Astrocyte (in vitro differentiated cells and primary cell): Measurements from ENCODE around the gene BPTF. TPM values are rescaled to one million over a fixed set of nuclear protein-coding genes. Genes with fewer than 3 reads are reported as not detected.
"Not testable (repeated sequence)": the region's sequence is repeated elsewhere in the genome, so short reads cannot be mapped to it uniquely, and the experiment has no call there.

Experiments
- DNase-seq: peaks from one replicate; pipeline ENCODE4 v3.0.0-alpha.2; 2010; ENCODE audit warnings: low read depth
- FAIRE-seq: peaks from 2 replicates; lab custom pipeline; 2011; peaks lifted over from hg19 to GRCh38; lab: Jason Lieb, UNC
- H2AFZ ChIP-seq: 2 replicates; pipeline ENCODE4 v1.6.0; 2012; ENCODE audit warnings: low read depth, low read length, inconsistent platforms
- H3K27ac ChIP-seq: 2 replicates; pipeline ENCODE4 v1.5.1; 2011; ENCODE audit warnings: low read depth, low read length, inconsistent platforms
- H3K27me3 ChIP-seq: 2 replicates; pipeline ENCODE4 v1.6.0; 2011; ENCODE audit warnings: low read length, inconsistent platforms; ENCODE audit not compliant: insufficient read depth
- H3K36me3 ChIP-seq: 2 replicates; pipeline ENCODE4 v1.5.1; 2011; ENCODE audit warnings: low read length, inconsistent platforms; ENCODE audit not compliant: insufficient read depth
- H3K4me1 ChIP-seq: 2 replicates; pipeline ENCODE4 v1.5.1; 2011; ENCODE audit warnings: low read length, inconsistent platforms; ENCODE audit not compliant: insufficient read depth
- H3K4me2 ChIP-seq: 2 replicates; pipeline ENCODE4 v1.6.0; 2012; ENCODE audit warnings: low read length, inconsistent platforms
- H3K4me3 ChIP-seq: 2 replicates; pipeline ENCODE4 v1.5.1; 2011; ENCODE audit warnings: low read depth, mild to moderate bottlenecking, low read length, inconsistent platforms; ENCODE audit not compliant: insufficient read depth
- H3K79me2 ChIP-seq: 2 replicates; pipeline ENCODE4 v1.6.0; 2012; ENCODE audit warnings: mild to moderate bottlenecking, low read length, inconsistent platforms; ENCODE audit not compliant: insufficient read depth
- H3K9ac ChIP-seq: 2 replicates; pipeline ENCODE4 v1.6.0; 2012; ENCODE audit warnings: mild to moderate bottlenecking, low read length, inconsistent platforms
- H3K9me3 ChIP-seq: 2 replicates; pipeline ENCODE4 v1.5.1; 2012; ENCODE audit warnings: low read depth, mild to moderate bottlenecking, low read length, inconsistent platforms; ENCODE audit not compliant: insufficient read depth
- H4K20me1 ChIP-seq: 2 replicates; pipeline ENCODE4 v1.6.0; 2012; ENCODE audit warnings: low read length, inconsistent platforms; ENCODE audit not compliant: insufficient read depth
- H3K27ac Mint-ChIP-seq: one replicate; pipeline ENCODE4 v1.8.0; 2021; ENCODE audit warnings: mild to moderate bottlenecking, mixed read lengths; ENCODE audit not compliant: unreplicated experiment
- H3K27me3 Mint-ChIP-seq: one replicate; pipeline ENCODE4 v1.8.0; 2021; ENCODE audit warnings: low read depth, mixed read lengths; ENCODE audit not compliant: unreplicated experiment
- H3K36me3 Mint-ChIP-seq: one replicate; pipeline ENCODE4 v1.8.0; 2021; ENCODE audit warnings: low read depth, mixed read lengths; ENCODE audit not compliant: unreplicated experiment
- H3K4me1 Mint-ChIP-seq: one replicate; pipeline ENCODE4 v1.8.0; 2021; ENCODE audit warnings: low read depth, mixed read lengths; ENCODE audit not compliant: unreplicated experiment
- H3K4me3 Mint-ChIP-seq: one replicate; pipeline ENCODE4 v1.8.0; 2021; ENCODE audit warnings: mild to moderate bottlenecking, moderate library complexity, mixed read lengths; ENCODE audit not compliant: unreplicated experiment
- H3K9me3 Mint-ChIP-seq: one replicate; pipeline ENCODE4 v1.8.0; 2021; ENCODE audit warnings: mild to moderate bottlenecking, mixed read lengths; ENCODE audit not compliant: unreplicated experiment
- CTCF ChIP-seq: IDR thresholded peaks from 2 replicates; pipeline ENCODE4 v1.5.1; 2011; ENCODE audit warnings: low read depth, mild to moderate bottlenecking, inconsistent platforms, low read length, moderate library complexity; ENCODE audit not compliant: insufficient read depth
- EZH2 ChIP-seq: IDR thresholded peaks from 2 replicates; pipeline ENCODE4 v1.6.1; 2012; ENCODE audit warnings: mild to moderate bottlenecking, low read length, inconsistent platforms; ENCODE audit not compliant: insufficient read depth
- total RNA-seq: library from RNA; stranded (reverse); gene quantifications from 2 replicates; pipeline ENCODE4 v1.2.1, GENCODE V29; 2021

BPTF gene
- total RNA-seq, 1 donor from 2014 or later: 72.7 TPM

DNA sequence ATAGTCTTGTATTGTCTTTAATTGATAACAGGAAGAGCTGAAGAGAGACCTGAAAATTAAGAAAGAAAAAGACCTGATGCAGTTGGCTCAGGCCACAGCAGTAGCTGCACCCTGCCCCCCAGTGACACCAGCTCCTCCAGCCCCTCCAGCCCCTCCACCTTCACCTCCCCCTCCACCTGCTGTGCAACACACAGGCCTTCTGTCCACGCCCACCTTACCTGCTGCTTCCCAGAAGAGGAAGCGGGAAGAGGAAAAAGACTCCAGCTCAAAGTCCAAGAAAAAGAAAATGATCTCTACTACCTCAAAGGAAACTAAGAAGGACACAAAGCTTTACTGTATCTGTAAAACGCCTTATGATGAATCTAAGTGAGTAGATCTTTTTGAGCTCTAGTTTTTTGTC is 134.2 kb downstream of the BPTF start:
- Histone ChIP-seq H3K36me3 (peaks cover 9% of the 10 kb centered on the region), H3K9me3 (no peaks in the 10 kb centered on the region), H3K4me3 (no peak overlapping the region), H3K27me3 (no peaks in the 10 kb centered on the region), H2AFZ (no peak overlapping the region), H4K20me1 (no peaks in the 10 kb centered on the region), H3K27ac (no peak overlapping the region), H3K4me2 (no peak overlapping the region), H3K9ac (no peak overlapping the region), H3K4me1 (no peaks in the 10 kb centered on the region), H3K79me2 (no peaks in the 10 kb centered on the region)
- Mint-ChIP-seq H3K36me3 (peaks cover 4% of the 10 kb centered on the region), H3K27ac (no peak overlapping the region), H3K27me3 (no peaks in the 10 kb centered on the region), H3K4me3 (no peak overlapping the region), H3K9me3 (no peaks in the 10 kb centered on the region), H3K4me1 (peaks cover 5% of the 10 kb centered on the region)
- FAIRE-seq (no peak), DNase-seq (no peak)
- TF ChIP-seq CTCF (no peak), EZH2 (no peak)

GRCh38 chr17:67960276-67960675 is 135.0 kb downstream of the BPTF start:
- H3K36me3 Mint-ChIP-seq, H3K9ac ChIP-seq, H3K4me3 ChIP-seq, H3K27me3 Mint-ChIP-seq, H3K4me2 ChIP-seq, H3K9me3 Mint-ChIP-seq, H2AFZ ChIP-seq, H3K4me3 Mint-ChIP-seq, H3K4me1 Mint-ChIP-seq, H3K9me3 ChIP-seq, H3K27ac ChIP-seq, H3K36me3 ChIP-seq, DNase-seq, H3K27me3 ChIP-seq, H3K4me1 ChIP-seq, H3K27ac Mint-ChIP-seq, H4K20me1 ChIP-seq, FAIRE-seq, H3K79me2 ChIP-seq: not testable (repeated sequence)

DNA sequence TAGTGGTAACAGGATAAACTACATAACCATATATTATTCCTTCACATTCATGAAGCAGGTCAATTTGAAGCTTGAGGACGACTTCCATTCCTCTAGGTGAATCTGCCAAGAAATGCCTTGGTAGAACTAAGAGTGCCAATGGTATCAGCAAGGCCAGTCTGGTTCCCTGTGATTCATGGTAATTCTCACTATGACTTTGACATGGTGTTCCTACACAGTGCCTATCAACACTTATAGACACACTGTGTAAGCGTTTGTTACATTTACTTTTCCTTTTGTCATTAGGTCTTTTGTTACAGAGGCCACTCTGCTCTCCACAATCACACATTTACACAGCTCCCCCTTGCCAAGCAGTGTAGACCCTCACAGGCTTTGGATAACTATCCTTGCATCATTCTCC is 136.9 kb downstream of the BPTF start:
- H3K9me3 ChIP-seq, H3K27ac ChIP-seq: not testable (repeated sequence)

GRCh38 chr17:67963145-67963572 is 137.9 kb downstream of the BPTF start:
- not testable (repeated sequence) for H4K20me1 ChIP-seq, H3K9ac ChIP-seq, H3K9me3 ChIP-seq, H3K4me1 ChIP-seq, H3K9me3 Mint-ChIP-seq, H3K27ac ChIP-seq, H3K27ac Mint-ChIP-seq, H3K4me1 Mint-ChIP-seq, H3K27me3 Mint-ChIP-seq, H3K4me2 ChIP-seq, H3K79me2 ChIP-seq, FAIRE-seq, H2AFZ ChIP-seq, H3K27me3 ChIP-seq, H3K36me3 Mint-ChIP-seq, H3K4me3 ChIP-seq
- peaks cover 21% of the 10 kb centered on the region for H3K36me3 ChIP-seq
- peak; percentile 60 for TF ChIP-seq CTCF
- DNase-seq: peak; percentile 32
- H3K4me3 Mint-ChIP-seq: peak overlapping the region; percentile 11

More for the DNA sequence above, 136.9 kb downstream of the BPTF start:
- not testable (repeated sequence) for DNase-seq, H2AFZ ChIP-seq, H3K27me3 ChIP-seq, H3K4me2 ChIP-seq, H4K20me1 ChIP-seq, H3K4me1 ChIP-seq, FAIRE-seq, H3K79me2 ChIP-seq, H3K36me3 Mint-ChIP-seq, H3K4me1 Mint-ChIP-seq, H3K9me3 Mint-ChIP-seq, H3K27me3 Mint-ChIP-seq, H3K9ac ChIP-seq, H3K4me3 ChIP-seq
- peaks cover 18% of the 10 kb centered on the region for H3K36me3 ChIP-seq
- H3K4me3 Mint-ChIP-seq: peak overlapping the region; percentile 43
- H3K27ac Mint-ChIP-seq: peak overlapping the region; percentile 22
